SH-SY5Y (cell line): ENCODE data around the gene SV2C.

ENCODE experiments used
- GATA2 ChIP-seq: IDR thresholded peaks from 2 replicates; pipeline ENCODE4 v1.6.1; 2011; ENCODE audit warnings: mild to moderate bottlenecking, low read depth, low read length
- GATA3 ChIP-seq: IDR thresholded peaks from 2 replicates; pipeline ENCODE4 v1.6.1; 2011; ENCODE audit warnings: low read depth, mild to moderate bottlenecking, low read length, moderate library complexity

GRCh38 chr5:76144513-76145274 is 61.5 kb downstream of the SV2C start:
- no peak for TF ChIP-seq GATA2
- no peak for TF ChIP-seq GATA3
